NOMO-1 treated with dmso at 0.1 percent for 144 hours (cell line): Measurements from ENCODE around the gene CTNNA2.

Source experiments
- DNase-seq: peaks from one replicate; lab custom pipeline; 2025; ENCODE audit not compliant: unreplicated experiment; lab: John Stamatoyannopoulos, UW

CTNNA2 gene

GRCh38 chr2:80610108-80610507, 1097.3 kb downstream of the CTNNA2 start:
- no peak for DNase-seq

GRCh38 chr2:80621656-80622055, 1108.8 kb downstream of the CTNNA2 start:
- no peak for DNase-seq

GRCh38 chr2:80624062-80624461, 1111.2 kb downstream of the CTNNA2 start:
- no peak for DNase-seq

- DNase-seq, result no peak
These were observed 1121.7 kb downstream of the CTNNA2 start for GRCh38 chr2:80634590-80634989.

GRCh38 chr2:80638783-80639182, 1125.9 kb downstream of the CTNNA2 start:
- DNase-seq, result no peak

GRCh38 chr2:80642465-80642864, 1129.6 kb downstream of the CTNNA2 start:
- DNase-seq, result no peak

GRCh38 chr2:80643598-80643997, 1130.7 kb downstream of the CTNNA2 start:
- no peak for DNase-seq

GRCh38 chr2:80651435-80651834, 1138.6 kb downstream of the CTNNA2 start:
- no peak for DNase-seq

- no peak for DNase-seq
These were observed 1142.4 kb downstream of the CTNNA2 start for GRCh38 chr2:80655265-80655664.

- DNase-seq, result no peak
These were observed 1157.9 kb downstream of the CTNNA2 start for GRCh38 chr2:80670763-80671162.

GRCh38 chr2:80687524-80687923, 1174.7 kb downstream of the CTNNA2 start:
- DNase-seq, result no peak

- DNase-seq, result no peak
These were observed 1176.3 kb downstream of the CTNNA2 start for GRCh38 chr2:80689106-80689505.
